ENCODE measurements around the gene PDLIM5. TPM values are rescaled to one million over a fixed set of nuclear protein-coding genes. Genes with fewer than 3 reads are reported as not detected.

Gene PDLIM5
- total RNA-seq, 1 experiment from 2014 or later, result 43.1 TPM

- Histone ChIP-seq H3K27me3 (ENCODE audit: control insufficient read depth, insufficient read depth, low read length) (no peaks in the 10 kb centered on the region), H3K4me3 (ENCODE audit: insufficient read depth, low read depth, low read length) (no peak overlapping the region), H3K36me3 (replicated peaks; ENCODE audit: control insufficient read depth, insufficient read depth, low read length) (no peaks in the 10 kb centered on the region)
- no peak for DNase-seq
Measured at GRCh38 chr4:94575652-94576051, 123.9 kb downstream of the PDLIM5 start.

GRCh38 chr4:94576210-94576609, 124.5 kb downstream of the PDLIM5 start:
- no peak for DNase-seq
- no peak overlapping the region for H3K4me3 ChIP-seq (ENCODE audit: insufficient read depth, low read depth, low read length)
- no peaks in the 10 kb centered on the region for H3K27me3 ChIP-seq (ENCODE audit: control insufficient read depth, insufficient read depth, low read length)
- H3K36me3 ChIP-seq (replicated peaks; ENCODE audit: control insufficient read depth, insufficient read depth, low read length), result no peaks in the 10 kb centered on the region

- H3K27me3 ChIP-seq (ENCODE audit: control insufficient read depth, insufficient read depth, low read length), result no peaks in the 10 kb centered on the region
- H3K36me3 ChIP-seq (replicated peaks; ENCODE audit: control insufficient read depth, insufficient read depth, low read length), result no peaks in the 10 kb centered on the region
- DNase-seq, result peak; percentile 19
- no peak overlapping the region for H3K4me3 ChIP-seq (ENCODE audit: insufficient read depth, low read depth, low read length)
Measured at GRCh38 chr4:94577136-94577535, 125.4 kb downstream of the PDLIM5 start.

DNA sequence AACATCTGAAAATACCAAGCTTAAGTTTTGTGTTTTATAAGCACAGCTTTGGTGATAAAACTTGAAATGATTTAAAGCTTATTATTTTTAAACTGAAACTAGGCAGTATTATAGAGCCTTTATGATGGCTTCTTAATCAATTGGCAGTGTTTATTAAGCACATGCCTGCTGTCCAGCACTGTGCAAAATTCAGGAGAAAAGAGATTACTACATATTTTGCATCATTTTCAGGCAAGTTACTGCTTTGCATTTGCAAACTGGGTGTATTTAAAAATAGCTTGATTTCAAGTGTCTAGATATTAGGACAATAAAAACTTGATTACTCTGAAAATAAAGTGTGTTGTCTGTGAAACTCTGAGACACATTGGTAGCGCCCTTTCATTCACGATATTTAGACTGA, 126.5 kb downstream of the PDLIM5 start:
- Histone ChIP-seq H3K36me3 (replicated peaks; ENCODE audit: control insufficient read depth, insufficient read depth, low read length) (no peaks in the 10 kb centered on the region), H3K4me3 (ENCODE audit: insufficient read depth, low read depth, low read length) (no peak overlapping the region)
- DNase-seq, result no peak

GRCh38 chr4:94581766-94582165, 130.0 kb downstream of the PDLIM5 start:
- no peak overlapping the region for H3K4me3 ChIP-seq (ENCODE audit: insufficient read depth, low read depth, low read length)
- H3K36me3 ChIP-seq (replicated peaks; ENCODE audit: control insufficient read depth, insufficient read depth, low read length), result no peaks in the 10 kb centered on the region
- H3K27me3 ChIP-seq (ENCODE audit: control insufficient read depth, insufficient read depth, low read length), result no peaks in the 10 kb centered on the region
- DNase-seq, result no peak

More for the DNA sequence above, 126.5 kb downstream of the PDLIM5 start:
- no peaks in the 10 kb centered on the region for H3K27me3 ChIP-seq (ENCODE audit: control insufficient read depth, insufficient read depth, low read length)

- Histone ChIP-seq H3K4me3 (ENCODE audit: insufficient read depth, low read depth, low read length) (no peak overlapping the region), H3K36me3 (replicated peaks; ENCODE audit: control insufficient read depth, insufficient read depth, low read length) (no peaks in the 10 kb centered on the region; the same call in 1 of the 2 replicates), H3K27me3 (ENCODE audit: control insufficient read depth, insufficient read depth, low read length) (no peaks in the 10 kb centered on the region)
- no peak for DNase-seq
Measured at GRCh38 chr4:94582517-94582916, 130.8 kb downstream of the PDLIM5 start.

DNA sequence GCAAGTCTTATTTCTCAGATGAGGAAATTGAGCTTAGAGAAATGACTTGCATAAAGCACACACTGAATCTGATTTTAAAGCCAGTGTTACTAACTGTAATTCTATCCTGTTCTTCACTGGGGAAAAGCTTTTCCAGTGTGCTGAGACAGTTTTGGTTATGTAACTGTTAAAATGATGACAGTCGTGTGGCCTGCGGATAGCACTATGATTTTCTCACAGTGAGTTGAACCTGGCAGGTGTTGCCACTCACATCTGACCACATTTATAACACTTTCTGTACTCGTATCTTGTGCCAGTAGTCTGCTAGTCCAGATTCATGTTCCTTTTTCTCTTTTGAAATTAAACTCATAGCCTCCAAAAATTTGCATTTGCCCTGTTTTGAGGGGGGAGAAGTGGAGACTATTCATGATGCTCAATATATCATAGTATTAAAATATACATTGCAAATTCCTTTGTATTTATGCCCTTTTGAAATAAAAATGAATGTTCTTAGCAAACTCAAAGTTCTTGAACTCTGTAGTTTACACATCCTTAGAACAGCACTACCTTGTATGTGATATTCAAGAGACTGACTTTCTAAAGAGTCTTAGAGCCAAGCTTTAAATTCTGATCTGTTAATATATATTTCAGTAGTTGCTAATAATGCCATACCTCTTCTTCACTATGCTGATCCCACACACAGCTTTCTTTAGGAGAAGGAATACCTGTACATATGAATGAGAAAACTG, 132.3 kb downstream of the PDLIM5 start:
- Histone ChIP-seq H3K27me3 (ENCODE audit: control insufficient read depth, insufficient read depth, low read length) (no peaks in the 10 kb centered on the region), H3K4me3 (ENCODE audit: insufficient read depth, low read depth, low read length) (no peak overlapping the region), H3K36me3 (replicated peaks; ENCODE audit: control insufficient read depth, insufficient read depth, low read length) (no peaks in the 10 kb centered on the region; the same call in 1 of the 2 replicates)
- no peak for DNase-seq

DNA sequence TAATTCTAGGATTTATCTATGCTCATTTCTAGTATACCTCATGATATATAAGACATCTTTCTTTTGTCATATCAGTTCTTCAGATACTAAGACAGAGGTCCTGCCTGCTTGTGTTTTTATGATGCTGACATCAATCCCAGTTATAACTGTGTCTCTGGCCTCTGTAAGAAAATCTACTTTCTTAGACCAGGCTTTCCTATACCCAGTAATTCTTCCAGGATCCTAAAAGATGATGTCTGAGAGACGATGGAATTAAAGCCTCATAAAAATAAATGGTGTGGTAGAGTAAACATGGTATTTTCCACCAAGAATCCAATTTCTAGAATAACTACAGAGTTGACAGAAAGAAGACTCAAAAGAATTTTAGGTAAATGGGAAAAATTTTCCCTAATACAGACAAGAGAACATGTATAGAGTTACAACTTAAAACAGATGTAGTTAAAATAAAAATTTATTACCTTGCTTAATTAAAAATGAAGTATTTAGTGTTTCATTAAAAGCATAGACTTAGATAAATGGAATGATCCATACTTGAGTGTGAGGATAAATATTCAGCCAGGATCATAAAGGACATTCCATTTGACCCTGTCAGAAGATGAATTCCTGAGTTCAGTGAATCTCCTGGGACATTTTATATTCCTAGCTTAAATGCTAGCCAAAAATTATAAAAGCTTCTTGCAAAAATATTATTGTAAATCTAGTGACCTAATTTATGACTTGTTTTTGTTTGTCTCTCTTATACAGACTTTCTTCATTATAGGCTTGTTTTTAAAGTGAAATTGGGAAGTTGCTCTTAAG, 137.4 kb downstream of the PDLIM5 start:
- no peaks in the 10 kb centered on the region for H3K27me3 ChIP-seq (ENCODE audit: control insufficient read depth, insufficient read depth, low read length)
- no peak overlapping the region for H3K4me3 ChIP-seq (ENCODE audit: insufficient read depth, low read depth, low read length)
- DNase-seq, result no peak
- no peaks in the 10 kb centered on the region; the same call in none of the 2 replicates for H3K36me3 ChIP-seq (replicated peaks; ENCODE audit: control insufficient read depth, insufficient read depth, low read length)

DNA sequence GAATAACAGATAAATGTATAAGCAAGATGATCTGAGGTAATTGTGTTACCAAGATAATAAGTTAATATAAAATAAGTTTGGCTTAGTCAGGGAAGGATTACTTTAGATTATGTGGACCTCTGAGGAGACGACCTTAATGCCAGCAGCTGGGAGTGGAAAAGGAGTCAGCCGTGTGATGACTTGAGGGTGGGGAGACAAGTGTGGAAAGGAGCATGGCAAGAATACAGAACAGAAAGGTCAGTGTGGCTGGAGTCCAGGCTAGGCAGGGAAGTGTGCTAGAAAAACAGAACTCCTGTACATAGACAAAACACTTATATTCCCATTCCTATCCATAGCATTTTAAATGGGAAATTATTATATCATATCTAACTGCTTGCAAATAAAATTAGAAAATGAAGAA, 138.8 kb downstream of the PDLIM5 start:
- Histone ChIP-seq H3K27me3 (ENCODE audit: control insufficient read depth, insufficient read depth, low read length) (no peaks in the 10 kb centered on the region), H3K36me3 (replicated peaks; ENCODE audit: control insufficient read depth, insufficient read depth, low read length) (no peaks in the 10 kb centered on the region; the same call in none of the 2 replicates), H3K4me3 (ENCODE audit: insufficient read depth, low read depth, low read length) (no peak overlapping the region)
- DNase-seq, result no peak

DNA sequence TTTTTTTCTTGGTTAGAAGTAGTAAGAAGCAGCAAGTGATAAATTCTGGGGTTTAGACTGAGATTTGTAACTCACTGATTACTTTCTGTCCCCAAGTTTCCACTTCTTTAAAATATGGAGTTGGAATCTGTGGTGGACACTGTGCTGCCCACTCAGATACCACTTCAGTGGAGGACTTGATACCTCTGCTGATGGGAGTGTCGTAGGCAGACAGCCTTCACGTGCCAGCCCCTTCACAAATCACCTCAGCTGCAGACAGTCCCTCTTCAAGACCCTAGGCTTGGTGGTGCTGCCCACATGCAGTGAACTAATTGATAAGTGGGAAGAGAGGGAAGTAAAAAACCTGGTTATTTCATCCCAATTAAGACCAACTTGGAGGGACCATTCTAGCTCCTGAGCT, 139.5 kb downstream of the PDLIM5 start:
- no peaks in the 10 kb centered on the region; the same call in none of the 2 replicates for H3K36me3 ChIP-seq (replicated peaks; ENCODE audit: control insufficient read depth, insufficient read depth, low read length)
- H3K4me3 ChIP-seq (ENCODE audit: insufficient read depth, low read depth, low read length), result no peak overlapping the region
- no peak for DNase-seq
- no peaks in the 10 kb centered on the region for H3K27me3 ChIP-seq (ENCODE audit: control insufficient read depth, insufficient read depth, low read length)

- DNase-seq, result no peak
- Histone ChIP-seq H3K36me3 (replicated peaks; ENCODE audit: control insufficient read depth, insufficient read depth, low read length) (no peaks in the 10 kb centered on the region; the same call in none of the 2 replicates), H3K27me3 (ENCODE audit: control insufficient read depth, insufficient read depth, low read length) (no peaks in the 10 kb centered on the region), H3K4me3 (ENCODE audit: insufficient read depth, low read depth, low read length) (no peak overlapping the region)
Measured at GRCh38 chr4:94595013-94595412, 143.3 kb downstream of the PDLIM5 start.

DNA sequence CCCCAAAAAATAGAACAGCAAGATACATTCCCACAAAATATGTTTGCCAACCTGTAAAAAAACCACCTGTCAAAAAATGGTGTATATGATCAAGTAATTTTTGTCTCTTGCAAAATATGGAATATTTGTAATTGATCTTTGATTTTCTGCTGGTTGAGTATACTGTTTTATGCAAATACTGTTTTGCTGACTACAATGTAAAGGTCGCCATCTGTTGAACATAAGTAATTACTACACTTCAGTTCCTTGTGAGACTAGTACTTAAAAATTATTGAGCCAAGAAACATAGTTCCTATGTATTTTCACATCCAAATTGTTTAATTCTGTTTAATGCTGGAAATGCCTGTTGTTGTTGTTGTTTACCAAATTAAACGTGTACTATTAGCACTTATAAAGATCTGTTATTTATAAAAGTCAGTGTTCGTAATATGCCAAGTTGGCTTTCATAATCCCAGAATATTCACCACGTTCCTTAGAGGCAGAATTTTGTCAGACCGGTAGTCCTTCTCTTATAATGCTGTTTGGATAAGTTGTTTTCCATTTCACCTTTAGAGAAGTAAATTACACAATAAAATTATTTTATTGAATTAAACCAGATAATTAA, 144.2 kb downstream of the PDLIM5 start:
- Histone ChIP-seq H3K36me3 (replicated peaks; ENCODE audit: control insufficient read depth, insufficient read depth, low read length) (no peaks in the 10 kb centered on the region; the same call in none of the 2 replicates), H3K27me3 (ENCODE audit: control insufficient read depth, insufficient read depth, low read length) (no peaks in the 10 kb centered on the region), H3K4me3 (ENCODE audit: insufficient read depth, low read depth, low read length) (no peak overlapping the region)
- DNase-seq, result peak; percentile 13

DNA sequence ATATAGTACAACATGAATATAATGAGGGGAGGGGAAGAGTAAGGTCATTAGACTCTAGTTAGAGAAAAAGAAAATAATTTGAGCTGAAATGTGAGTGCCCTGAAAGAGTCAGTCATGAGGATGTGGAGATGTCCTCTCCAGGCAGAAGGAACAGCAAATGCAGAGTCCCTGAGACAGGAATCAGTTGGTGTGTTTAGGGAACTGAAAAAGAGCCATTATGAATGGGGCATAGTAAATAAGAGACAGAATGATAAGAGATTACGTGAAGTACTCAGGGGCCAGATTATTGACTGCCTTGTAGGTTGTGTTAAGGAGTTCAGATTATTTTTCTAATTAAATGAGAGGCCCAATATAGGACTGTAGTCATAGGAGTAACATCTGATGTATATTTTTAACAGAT, 147.0 kb downstream of the PDLIM5 start:
- Histone ChIP-seq H3K4me3 (ENCODE audit: insufficient read depth, low read depth, low read length) (no peak overlapping the region), H3K27me3 (ENCODE audit: control insufficient read depth, insufficient read depth, low read length) (no peaks in the 10 kb centered on the region), H3K36me3 (replicated peaks; ENCODE audit: control insufficient read depth, insufficient read depth, low read length) (no peaks in the 10 kb centered on the region; the same call in 1 of the 2 replicates)
- no peak for DNase-seq

- H3K4me3 ChIP-seq (ENCODE audit: insufficient read depth, low read depth, low read length), result no peak overlapping the region
- no peaks in the 10 kb centered on the region for H3K36me3 ChIP-seq (replicated peaks; ENCODE audit: control insufficient read depth, insufficient read depth, low read length)
- H3K27me3 ChIP-seq (ENCODE audit: control insufficient read depth, insufficient read depth, low read length), result no peaks in the 10 kb centered on the region
- DNase-seq, result no peak
Measured at GRCh38 chr4:94603170-94603747, 151.5 kb downstream of the PDLIM5 start.

Data from H7 (cell line).